ENCODE data around the gene SLC25A36.

Gene SLC25A36

DNA sequence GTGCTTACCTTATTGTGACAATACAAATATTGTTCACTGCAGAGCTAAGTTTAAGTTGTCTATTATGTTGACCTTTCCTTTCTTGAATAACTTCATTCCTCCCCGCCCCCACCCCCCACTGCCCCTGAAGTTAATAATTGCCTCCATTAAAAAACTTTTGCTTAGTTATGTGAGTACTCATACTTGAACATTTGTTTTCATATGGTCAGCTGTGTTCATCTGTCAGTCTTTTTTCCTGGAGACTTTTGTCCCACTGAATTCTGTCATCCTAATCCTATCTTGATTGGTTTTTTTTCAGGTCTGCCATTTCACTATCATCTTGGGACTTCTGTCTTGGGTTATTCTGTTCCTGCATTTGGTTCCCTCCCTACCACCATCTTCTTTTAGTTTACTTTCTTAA, 8.5 kb downstream of the SLC25A36 start:
- TF ChIP-seq EGR1 (IDR thresholded peaks at IDR 0.05) (no peak), FOXM1 (IDR thresholded peaks at IDR 0.05; ENCODE audit: borderline replicate concordance, low read depth) (no peak), REST (IDR thresholded peaks at IDR 0.05; ENCODE audit: low read depth) (no peak), CREB1 (IDR thresholded peaks at IDR 0.05; ENCODE audit: low read depth) (no peak)

DNA sequence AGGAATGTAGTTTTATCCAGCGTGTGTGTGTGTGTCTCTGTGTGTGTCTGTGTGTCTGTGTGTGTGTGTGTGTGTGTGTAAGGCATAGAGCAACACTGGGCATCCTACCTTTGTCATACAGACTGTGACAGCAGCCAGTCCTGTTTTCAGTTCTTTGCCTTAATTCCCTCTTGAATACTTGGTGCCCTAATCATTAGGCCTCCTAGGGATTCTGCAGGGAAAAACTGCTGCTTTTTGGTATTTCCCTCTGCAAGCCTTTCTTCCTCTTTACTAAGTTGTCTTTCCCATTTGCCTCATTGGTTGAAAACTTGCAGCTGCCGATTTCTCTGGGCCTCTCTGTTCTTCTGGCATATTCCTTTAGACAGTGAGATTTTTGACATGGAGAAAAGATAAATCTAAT, 9.2 kb downstream of the SLC25A36 start:
- no peak for TF ChIP-seq TEAD4 (IDR thresholded peaks at IDR 0.05)
- TF ChIP-seq EGR1 (IDR thresholded peaks at IDR 0.05), result no peak
- TF ChIP-seq RAD21 (IDR thresholded peaks at IDR 0.05; ENCODE audit: low read depth), result no peak
- no peak for TF ChIP-seq MAX (IDR thresholded peaks at IDR 0.05)
- TF ChIP-seq CEBPB (IDR thresholded peaks at IDR 0.05), result no peak
- no peak for TF ChIP-seq CREB1 (IDR thresholded peaks at IDR 0.05; ENCODE audit: low read depth)
- TF ChIP-seq NFIC (IDR thresholded peaks at IDR 0.05), result no peak
- TF ChIP-seq ZBTB7A (IDR thresholded peaks at IDR 0.05; ENCODE audit: low read depth), result no peak
- TF ChIP-seq REST (IDR thresholded peaks at IDR 0.05; ENCODE audit: low read depth), result no peak
- TF ChIP-seq YY1 (IDR thresholded peaks at IDR 0.05; ENCODE audit: low read depth), result no peak

- TF ChIP-seq FOXM1 (IDR thresholded peaks at IDR 0.05; ENCODE audit: borderline replicate concordance, low read depth), result no peak
- TF ChIP-seq CEBPB (IDR thresholded peaks at IDR 0.05), result no peak
- no peak for TF ChIP-seq NFIC (IDR thresholded peaks at IDR 0.05)
- TF ChIP-seq EP300 (IDR thresholded peaks at IDR 0.05; ENCODE audit: borderline replicate concordance), result no peak
- TF ChIP-seq YY1 (IDR thresholded peaks at IDR 0.05; ENCODE audit: low read depth), result no peak
- no peak for TF ChIP-seq TEAD4 (IDR thresholded peaks at IDR 0.05)
- no peak for TF ChIP-seq TCF12 (IDR thresholded peaks at IDR 0.05; ENCODE audit: low read depth)
- no peak for TF ChIP-seq USF1 (IDR thresholded peaks at IDR 0.05)
- TF ChIP-seq EGR1 (IDR thresholded peaks at IDR 0.05), result no peak
- TF ChIP-seq RAD21 (IDR thresholded peaks at IDR 0.05; ENCODE audit: low read depth), result no peak
- no peak for TF ChIP-seq CREB1 (IDR thresholded peaks at IDR 0.05; ENCODE audit: low read depth)
- no peak for TF ChIP-seq REST (IDR thresholded peaks at IDR 0.05; ENCODE audit: low read depth)
- TF ChIP-seq MAX (IDR thresholded peaks at IDR 0.05), result no peak
These were observed 11.7 kb downstream of the SLC25A36 start for GRCh38 chr3:140953028-140953960.

GRCh38 chr3:140954576-140954975, 12.9 kb downstream of the SLC25A36 start:
- TF ChIP-seq NFIC (IDR thresholded peaks at IDR 0.05), result no peak
- no peak for TF ChIP-seq TEAD4 (IDR thresholded peaks at IDR 0.05)
- no peak for TF ChIP-seq CREB1 (IDR thresholded peaks at IDR 0.05; ENCODE audit: low read depth)
- no peak for TF ChIP-seq EP300 (IDR thresholded peaks at IDR 0.05; ENCODE audit: borderline replicate concordance)
- no peak for TF ChIP-seq MAX (IDR thresholded peaks at IDR 0.05)
- no peak for TF ChIP-seq ZBTB7A (IDR thresholded peaks at IDR 0.05; ENCODE audit: low read depth)
- no peak for TF ChIP-seq FOXM1 (IDR thresholded peaks at IDR 0.05; ENCODE audit: borderline replicate concordance, low read depth)
- no peak for TF ChIP-seq TCF12 (IDR thresholded peaks at IDR 0.05; ENCODE audit: low read depth)
- TF ChIP-seq TAF1 (IDR thresholded peaks at IDR 0.05; ENCODE audit: low read depth), result no peak
- TF ChIP-seq USF1 (IDR thresholded peaks at IDR 0.05), result no peak
- no peak for TF ChIP-seq CEBPB (IDR thresholded peaks at IDR 0.05)
- TF ChIP-seq RAD21 (IDR thresholded peaks at IDR 0.05; ENCODE audit: low read depth), result no peak
- no peak for TF ChIP-seq REST (IDR thresholded peaks at IDR 0.05; ENCODE audit: low read depth)
- no peak for TF ChIP-seq YY1 (IDR thresholded peaks at IDR 0.05; ENCODE audit: low read depth)
- TF ChIP-seq EGR1 (IDR thresholded peaks at IDR 0.05), result no peak

Measured in Ishikawa (cell line).